ENCODE measurements around the gene SLC25A30. TPM values are rescaled to one million over a fixed set of nuclear protein-coding genes. Genes with fewer than 3 reads are reported as not detected.

The SLC25A30 gene
- polyA plus RNA-seq, 1 experiment = 10.4 TPM

GRCh38 chr13:45372189-45373161 is 45.7 kb downstream of the SLC25A30 start:
- TF ChIP-seq, protein P1, sequence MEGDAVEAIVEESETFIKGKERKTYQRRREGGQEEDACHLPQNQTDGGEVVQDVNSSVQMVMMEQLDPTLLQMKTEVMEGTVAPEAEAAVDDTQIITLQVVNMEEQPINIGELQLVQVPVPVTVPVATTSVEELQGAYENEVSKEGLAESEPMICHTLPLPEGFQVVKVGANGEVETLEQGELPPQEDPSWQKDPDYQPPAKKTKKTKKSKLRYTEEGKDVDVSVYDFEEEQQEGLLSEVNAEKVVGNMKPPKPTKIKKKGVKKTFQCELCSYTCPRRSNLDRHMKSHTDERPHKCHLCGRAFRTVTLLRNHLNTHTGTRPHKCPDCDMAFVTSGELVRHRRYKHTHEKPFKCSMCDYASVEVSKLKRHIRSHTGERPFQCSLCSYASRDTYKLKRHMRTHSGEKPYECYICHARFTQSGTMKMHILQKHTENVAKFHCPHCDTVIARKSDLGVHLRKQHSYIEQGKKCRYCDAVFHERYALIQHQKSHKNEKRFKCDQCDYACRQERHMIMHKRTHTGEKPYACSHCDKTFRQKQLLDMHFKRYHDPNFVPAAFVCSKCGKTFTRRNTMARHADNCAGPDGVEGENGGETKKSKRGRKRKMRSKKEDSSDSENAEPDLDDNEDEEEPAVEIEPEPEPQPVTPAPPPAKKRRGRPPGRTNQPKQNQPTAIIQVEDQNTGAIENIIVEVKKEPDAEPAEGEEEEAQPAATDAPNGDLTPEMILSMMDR (IDR thresholded peaks at IDR 0.05; ENCODE audit: insufficient read depth, low read depth, low read length) = no peak
- CTCF ChIA-PET = interaction anchor here (1.2 to 5.0 kb wide), 6 partner anchors 16 to 150 kb away, joined by 3 to 45 read pairs (median 5); no protein-coding TSS in a partner anchor
- POLR2A ChIA-PET = interaction anchor here (0.6 kb wide), 1 partner anchor 593 kb away, joined by 3 read pairs; no protein-coding TSS in a partner anchor
- H3K4me3 ChIP-seq (ENCODE audit: low read depth, low read length) = no peak overlapping the region
- H3K27me3 ChIP-seq (ENCODE audit: control insufficient read depth, insufficient read depth, low read length) = no peaks in the 10 kb centered on the region
- no peaks in the 10 kb centered on the region; the same call in 1 of the 2 replicates for H3K36me3 ChIP-seq (ENCODE audit: control insufficient read depth, insufficient read depth, low read length)
- no peak for DNase-seq (ENCODE audit: low read depth)

DNA sequence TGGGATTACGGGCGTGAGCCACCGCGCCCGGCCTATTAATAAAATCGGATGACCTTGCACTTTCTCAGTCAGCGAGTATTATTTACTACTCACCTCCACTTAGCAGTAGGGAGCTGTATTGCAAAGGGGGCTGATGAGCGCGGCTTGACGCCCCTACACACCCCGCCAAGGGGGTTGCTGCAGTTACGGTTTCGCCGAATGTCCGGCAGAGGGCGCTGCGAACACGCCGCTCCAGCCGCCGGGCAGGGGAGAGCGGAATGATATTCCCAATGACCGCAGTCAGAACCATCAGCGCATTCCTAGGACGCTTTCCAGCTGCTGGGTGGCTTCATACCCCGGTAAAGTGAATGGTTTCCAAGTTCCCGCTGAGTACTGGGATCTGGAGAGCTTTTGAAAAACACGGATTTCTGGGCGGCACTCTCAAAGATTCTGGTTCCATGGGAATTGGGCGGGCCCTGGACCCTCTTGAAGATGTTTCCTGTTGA is 47.2 kb downstream of the SLC25A30 start:
- no peaks in the 10 kb centered on the region for H3K27me3 ChIP-seq (ENCODE audit: control insufficient read depth, insufficient read depth, low read length)
- POLR2A ChIA-PET = no interaction called here
- TF ChIP-seq, protein P1 (IDR thresholded peaks at IDR 0.05; ENCODE audit: insufficient read depth, low read depth, low read length) = peak; percentile 95
- no peak for DNase-seq (ENCODE audit: low read depth)
- CTCF ChIA-PET = interaction anchor here (0.7 to 5.0 kb wide), 26 partner anchors 9 to 1447 kb away, joined by 3 to 45 read pairs (median 4); partner anchors contain the start of gene SLC25A30
- H3K4me3 ChIP-seq (ENCODE audit: low read depth, low read length) = no peak overlapping the region
- no peaks in the 10 kb centered on the region; the same call in 1 of the 2 replicates for H3K36me3 ChIP-seq (ENCODE audit: control insufficient read depth, insufficient read depth, low read length)

- Histone ChIP-seq H3K36me3 (ENCODE audit: control insufficient read depth, insufficient read depth, low read length) (no peaks in the 10 kb centered on the region; the same call in 1 of the 2 replicates), H3K4me3 (ENCODE audit: low read depth, low read length) (no peak overlapping the region), H3K27me3 (ENCODE audit: control insufficient read depth, insufficient read depth, low read length) (no peaks in the 10 kb centered on the region)
- CTCF ChIA-PET = interaction anchor here (0.6 to 5.0 kb wide), 3 partner anchors 20 to 28 kb away, joined by 3 to 45 read pairs (median 3); partner anchors contain the start of gene TPT1
- POLR2A ChIA-PET = no interaction called here
- no peak for DNase-seq (ENCODE audit: low read depth)
- TF ChIP-seq, protein P1 (IDR thresholded peaks at IDR 0.05; ENCODE audit: insufficient read depth, low read depth, low read length) = no peak
Observed at GRCh38 chr13:45369116-45369515, 49.1 kb downstream of the SLC25A30 start.

- TF ChIP-seq, protein P1 (IDR thresholded peaks at IDR 0.05; ENCODE audit: insufficient read depth, low read depth, low read length) = no peak
- H3K4me3 ChIP-seq (ENCODE audit: low read depth, low read length) = no peak overlapping the region
- no peak for DNase-seq (ENCODE audit: low read depth)
- H3K36me3 ChIP-seq (ENCODE audit: control insufficient read depth, insufficient read depth, low read length) = no peaks in the 10 kb centered on the region; the same call in 1 of the 2 replicates
- CTCF ChIA-PET = interaction anchor here (5.0 kb wide), 1 partner anchor 25 kb away, joined by 45 read pairs; no protein-coding TSS in a partner anchor
- POLR2A ChIA-PET = no interaction called here
- H3K27me3 ChIP-seq (ENCODE audit: control insufficient read depth, insufficient read depth, low read length) = no peaks in the 10 kb centered on the region
Observed at GRCh38 chr13:45368571-45368970, 49.6 kb downstream of the SLC25A30 start.

DNA sequence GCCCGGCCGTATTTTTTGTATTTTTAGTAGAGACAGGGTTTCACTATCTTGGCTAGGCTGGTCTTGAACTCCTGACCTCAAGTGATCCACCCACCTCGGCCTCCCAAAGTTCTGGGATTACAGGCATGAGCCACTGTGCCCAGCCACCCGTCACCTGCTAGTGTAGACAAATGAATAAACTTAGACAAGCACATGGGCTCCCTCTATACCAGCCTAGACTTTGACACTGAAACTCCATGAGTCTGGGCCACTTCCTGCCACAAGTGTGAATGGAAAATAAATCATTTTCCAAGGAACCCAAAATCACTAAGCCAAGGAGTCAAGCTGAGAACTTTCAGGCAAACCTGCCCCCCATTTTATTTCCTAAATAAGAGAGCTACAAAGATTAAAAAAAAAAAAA is 50.2 kb downstream of the SLC25A30 start:
- Histone ChIP-seq H3K27me3 (ENCODE audit: control insufficient read depth, insufficient read depth, low read length) (no peaks in the 10 kb centered on the region), H3K36me3 (ENCODE audit: control insufficient read depth, insufficient read depth, low read length) (no peaks in the 10 kb centered on the region; the same call in 1 of the 2 replicates), H3K4me3 (ENCODE audit: low read depth, low read length) (no peak overlapping the region)
- ChIA-PET POLR2A (interaction anchor here (0.6 kb wide), 1 partner anchor 123 kb away, joined by 6 read pairs; no protein-coding TSS in a partner anchor), CTCF (interaction anchor here (5.0 kb wide), 1 partner anchor 26 kb away, joined by 45 read pairs; no protein-coding TSS in a partner anchor)
- TF ChIP-seq, protein P1 (IDR thresholded peaks at IDR 0.05; ENCODE audit: insufficient read depth, low read depth, low read length) = no peak
- DNase-seq (ENCODE audit: low read depth) = no peak

Data from BJ (cell line).